G401 (cell line): ENCODE measurements around the gene PCDH19. TPM values are rescaled to one million over a fixed set of nuclear protein-coding genes. Genes with fewer than 3 reads are reported as not detected.

ENCODE experiments used
- total RNA-seq: library from RNA; depleted of rRNA; stranded (reverse); fragments of >200 nt; shearing (Covaris generic); gene quantifications from 2 replicates; pipeline ENCODE4 v1.2.3, GENCODE V29; 2014; rRNA removed

The PCDH19 gene
- total RNA-seq, 1 experiment from 2014 or later, result 0.37 TPM

Other genes with a start within 250 kb of the PCDH19 start
- 3.6 TPM in 1 of 2 replicates, not detected in the other for gene TNMD, start 174.7 kb upstream of the PCDH19 start, total RNA-seq
- 110 and 111 TPM in 2 replicates for gene TSPAN6, start 226.5 kb upstream of the PCDH19 start, total RNA-seq
- gene SRPX2, start 233.9 kb upstream of the PCDH19 start, total RNA-seq, result 11.3 and 13.4 TPM in 2 replicates